ENCODE measurements around the gene GMCL2.

DNA sequence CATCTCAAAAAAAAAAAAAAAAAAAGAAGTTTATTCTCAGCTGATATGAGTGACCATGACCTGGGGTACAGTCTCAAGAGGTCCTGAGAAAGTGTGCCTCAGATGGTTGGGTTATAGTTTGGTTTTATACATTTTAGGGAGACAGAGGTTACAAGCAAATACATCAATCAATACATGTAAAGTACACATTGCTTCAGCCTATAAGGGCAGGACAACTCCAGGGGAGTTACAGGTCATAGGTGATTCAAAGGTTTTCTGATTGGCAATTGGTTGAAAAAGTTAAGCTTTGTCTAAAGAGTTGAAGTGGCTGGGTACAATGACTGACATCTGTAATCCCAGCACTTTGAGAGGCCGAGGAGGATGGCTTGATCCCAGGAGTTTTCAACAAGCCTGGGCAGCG lies 2.3 kb upstream of the GMCL2 start:
- TF ChIP-seq, protein P1, sequence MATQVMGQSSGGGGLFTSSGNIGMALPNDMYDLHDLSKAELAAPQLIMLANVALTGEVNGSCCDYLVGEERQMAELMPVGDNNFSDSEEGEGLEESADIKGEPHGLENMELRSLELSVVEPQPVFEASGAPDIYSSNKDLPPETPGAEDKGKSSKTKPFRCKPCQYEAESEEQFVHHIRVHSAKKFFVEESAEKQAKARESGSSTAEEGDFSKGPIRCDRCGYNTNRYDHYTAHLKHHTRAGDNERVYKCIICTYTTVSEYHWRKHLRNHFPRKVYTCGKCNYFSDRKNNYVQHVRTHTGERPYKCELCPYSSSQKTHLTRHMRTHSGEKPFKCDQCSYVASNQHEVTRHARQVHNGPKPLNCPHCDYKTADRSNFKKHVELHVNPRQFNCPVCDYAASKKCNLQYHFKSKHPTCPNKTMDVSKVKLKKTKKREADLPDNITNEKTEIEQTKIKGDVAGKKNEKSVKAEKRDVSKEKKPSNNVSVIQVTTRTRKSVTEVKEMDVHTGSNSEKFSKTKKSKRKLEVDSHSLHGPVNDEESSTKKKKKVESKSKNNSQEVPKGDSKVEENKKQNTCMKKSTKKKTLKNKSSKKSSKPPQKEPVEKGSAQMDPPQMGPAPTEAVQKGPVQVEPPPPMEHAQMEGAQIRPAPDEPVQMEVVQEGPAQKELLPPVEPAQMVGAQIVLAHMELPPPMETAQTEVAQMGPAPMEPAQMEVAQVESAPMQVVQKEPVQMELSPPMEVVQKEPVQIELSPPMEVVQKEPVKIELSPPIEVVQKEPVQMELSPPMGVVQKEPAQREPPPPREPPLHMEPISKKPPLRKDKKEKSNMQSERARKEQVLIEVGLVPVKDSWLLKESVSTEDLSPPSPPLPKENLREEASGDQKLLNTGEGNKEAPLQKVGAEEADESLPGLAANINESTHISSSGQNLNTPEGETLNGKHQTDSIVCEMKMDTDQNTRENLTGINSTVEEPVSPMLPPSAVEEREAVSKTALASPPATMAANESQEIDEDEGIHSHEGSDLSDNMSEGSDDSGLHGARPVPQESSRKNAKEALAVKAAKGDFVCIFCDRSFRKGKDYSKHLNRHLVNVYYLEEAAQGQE (IDR thresholded peaks at IDR 0.05; ENCODE audit: low read depth), result no peak
- TF ChIP-seq, protein P2, sequence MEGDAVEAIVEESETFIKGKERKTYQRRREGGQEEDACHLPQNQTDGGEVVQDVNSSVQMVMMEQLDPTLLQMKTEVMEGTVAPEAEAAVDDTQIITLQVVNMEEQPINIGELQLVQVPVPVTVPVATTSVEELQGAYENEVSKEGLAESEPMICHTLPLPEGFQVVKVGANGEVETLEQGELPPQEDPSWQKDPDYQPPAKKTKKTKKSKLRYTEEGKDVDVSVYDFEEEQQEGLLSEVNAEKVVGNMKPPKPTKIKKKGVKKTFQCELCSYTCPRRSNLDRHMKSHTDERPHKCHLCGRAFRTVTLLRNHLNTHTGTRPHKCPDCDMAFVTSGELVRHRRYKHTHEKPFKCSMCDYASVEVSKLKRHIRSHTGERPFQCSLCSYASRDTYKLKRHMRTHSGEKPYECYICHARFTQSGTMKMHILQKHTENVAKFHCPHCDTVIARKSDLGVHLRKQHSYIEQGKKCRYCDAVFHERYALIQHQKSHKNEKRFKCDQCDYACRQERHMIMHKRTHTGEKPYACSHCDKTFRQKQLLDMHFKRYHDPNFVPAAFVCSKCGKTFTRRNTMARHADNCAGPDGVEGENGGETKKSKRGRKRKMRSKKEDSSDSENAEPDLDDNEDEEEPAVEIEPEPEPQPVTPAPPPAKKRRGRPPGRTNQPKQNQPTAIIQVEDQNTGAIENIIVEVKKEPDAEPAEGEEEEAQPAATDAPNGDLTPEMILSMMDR (IDR thresholded peaks at IDR 0.05 in 2 of 3, conservative IDR thresholded peaks at IDR 0.05 in 1 of 3; ENCODE audit: borderline replicate concordance in 1 of 3, insufficient read depth in 1 of 3, low read depth in 2 of 3, low read length in 2 of 3), result no peak
- TF ChIP-seq POLR2AphosphoS5 (IDR thresholded peaks at IDR 0.05; ENCODE audit: low read depth, low read length), result no peak
- TF ChIP-seq POLR2A (IDR thresholded peaks at IDR 0.05; ENCODE audit: borderline replicate concordance, extremely low read depth, insufficient read depth, insufficient read length), result no peak
- no peak for TF ChIP-seq RAD21 (IDR thresholded peaks at IDR 0.05; ENCODE audit: low read depth)
- no peak for TF ChIP-seq SRF (IDR thresholded peaks at IDR 0.05; ENCODE audit: low read depth)
- no peak for TF ChIP-seq EZH2phosphoT487 (IDR thresholded peaks at IDR 0.05; ENCODE audit: borderline replicate concordance)
- TF ChIP-seq YY1 (IDR thresholded peaks at IDR 0.05; ENCODE audit: extremely low read depth, insufficient replicate concordance, low read depth, low read length), result no peak
- no peak for TF ChIP-seq SIN3A (IDR thresholded peaks at IDR 0.05; ENCODE audit: low read depth)
- no peak for TF ChIP-seq TCF7L2 (IDR thresholded peaks at IDR 0.05; ENCODE audit: borderline replicate concordance, extremely low read depth, insufficient read depth, insufficient read length)
- no peak for TF ChIP-seq EGR1 (IDR thresholded peaks at IDR 0.05; ENCODE audit: low read depth)
- TF ChIP-seq ELF1 (IDR thresholded peaks at IDR 0.05; ENCODE audit: borderline replicate concordance, low read depth), result no peak
